GM18499 (cell line): ENCODE data around the gene MUCL1.
"Not testable (repeated sequence)": the region's sequence is repeated elsewhere in the genome, so short reads cannot be mapped to it uniquely, and the experiment has no call there.

Experiments used
- ATAC-seq: cut with Tn5 transposase; IDR thresholded peaks from one replicate; pipeline ENCODE4 v1.9.1; 2021; ENCODE audit warnings: moderate number of reproducible peaks; ENCODE audit not compliant: insufficient read depth, unreplicated experiment

MUCL1 gene, protein sequence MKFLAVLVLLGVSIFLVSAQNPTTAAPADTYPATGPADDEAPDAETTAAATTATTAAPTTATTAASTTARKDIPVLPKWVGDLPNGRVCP

DNA sequence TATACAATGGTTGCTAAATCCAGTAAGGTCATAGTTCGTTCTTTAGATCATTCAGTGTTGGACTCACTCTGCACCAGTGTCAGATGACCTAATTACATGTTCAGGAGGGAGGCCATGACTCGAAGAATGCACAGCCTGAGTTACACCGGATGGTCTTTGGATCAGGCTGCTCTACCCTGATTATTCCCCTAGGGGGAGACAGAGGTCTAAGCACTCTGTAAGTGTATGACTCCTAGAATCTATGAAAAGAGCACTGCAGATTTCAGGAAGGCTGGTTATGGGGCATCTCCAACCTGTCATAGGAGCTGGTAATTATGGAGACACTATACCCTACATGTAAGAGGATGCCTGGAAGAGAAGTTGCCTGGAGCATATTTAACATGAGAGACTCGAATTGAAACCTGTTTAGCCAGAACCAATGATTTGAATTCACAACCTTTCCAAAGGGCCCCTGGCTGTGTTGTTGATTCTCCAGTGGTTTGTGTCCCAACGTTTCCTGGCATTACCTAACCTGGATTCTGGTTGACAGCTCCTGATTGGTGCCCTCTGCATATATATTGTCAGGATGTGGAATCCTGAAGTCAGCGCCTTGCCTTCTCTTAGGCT lies at the start of gene MUCL1:
TSS of gene MUCL1 (plus strand) at position 584 of the 606 bp plus-strand sequence. CDS start 67 bp downstream, outside the sequence.
- ATAC-seq = peak; percentile 95

DNA sequence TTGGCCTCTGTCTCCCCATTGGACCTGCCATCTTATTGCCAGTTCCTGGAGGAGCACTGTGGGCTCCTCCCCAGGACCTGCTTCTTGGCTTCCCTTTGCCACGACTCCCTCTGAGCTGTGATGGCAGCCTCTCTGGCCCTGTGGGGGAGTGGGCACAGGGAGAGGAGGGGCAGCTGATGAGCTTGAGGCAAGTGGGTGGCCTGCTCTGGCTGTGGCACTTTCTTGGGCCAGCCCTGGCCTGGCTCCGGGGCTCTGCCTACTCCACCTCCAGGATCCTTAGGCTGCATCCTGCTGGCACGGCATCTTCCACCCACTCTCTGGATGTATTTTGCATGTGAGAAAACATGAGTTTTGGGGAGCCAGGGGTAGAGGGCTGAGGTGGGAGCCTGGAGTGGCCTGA lies 32.6 kb upstream of the MUCL1 start:
- no peak for ATAC-seq

DNA sequence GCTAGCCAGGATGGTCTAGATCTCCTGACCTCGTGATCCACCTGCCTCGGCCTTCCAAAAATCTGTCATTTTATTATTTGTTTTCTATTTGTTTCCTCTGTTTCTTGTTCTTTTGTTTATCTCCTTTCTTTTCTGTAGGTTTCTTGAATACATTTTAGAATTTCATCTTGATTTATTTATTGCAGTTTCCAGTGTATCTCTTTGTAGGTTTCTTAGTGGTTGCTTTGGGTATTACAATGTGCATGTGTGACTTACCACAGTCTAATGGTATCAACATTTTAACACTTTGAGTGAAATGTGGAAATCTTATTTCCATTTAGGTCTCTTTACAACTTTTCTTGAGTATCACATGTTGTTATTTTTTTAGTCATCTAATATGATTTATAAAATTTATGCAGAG lies 29.9 kb upstream of the MUCL1 start:
- ATAC-seq = no peak

DNA sequence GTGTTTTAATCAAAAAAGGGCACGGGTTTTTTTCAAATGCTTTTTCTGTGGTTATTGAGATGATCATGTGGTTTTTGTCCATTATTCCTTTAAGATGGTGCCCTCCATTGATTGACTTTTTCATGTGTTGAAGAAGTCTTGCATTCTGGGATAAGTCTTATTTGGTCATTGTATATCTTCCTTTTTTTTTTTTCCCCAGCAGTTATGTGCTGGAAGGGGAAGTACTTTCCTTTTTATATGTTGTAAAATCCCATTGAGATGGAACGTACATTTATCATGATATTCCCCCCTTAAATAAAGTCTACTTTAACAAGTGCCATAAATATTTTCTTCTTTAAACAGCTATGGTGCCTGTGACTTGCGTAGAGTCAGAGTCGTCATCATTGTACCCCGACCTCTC lies 24.8 kb upstream of the MUCL1 start:
- ATAC-seq = no peak

DNA sequence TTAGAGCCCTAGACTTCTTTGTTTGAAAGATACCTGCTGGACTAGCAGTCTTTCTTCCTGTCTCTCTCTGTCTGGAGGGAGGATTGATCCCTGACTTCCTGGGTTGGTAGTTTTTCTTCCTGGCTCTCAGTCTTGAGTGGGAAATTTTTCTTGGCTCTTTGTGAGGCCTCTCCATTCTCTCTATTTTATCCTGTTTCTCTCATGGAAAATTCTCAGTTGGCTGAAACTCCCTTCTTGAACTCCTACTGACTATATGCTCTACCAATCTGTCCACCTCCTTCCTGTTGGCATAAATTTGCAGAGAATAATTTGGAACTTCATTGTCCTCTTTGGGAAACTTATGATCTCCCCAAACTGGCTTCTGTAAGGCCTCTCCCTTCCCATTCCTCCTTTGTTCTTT lies 24.1 kb upstream of the MUCL1 start:
- no peak for ATAC-seq

DNA sequence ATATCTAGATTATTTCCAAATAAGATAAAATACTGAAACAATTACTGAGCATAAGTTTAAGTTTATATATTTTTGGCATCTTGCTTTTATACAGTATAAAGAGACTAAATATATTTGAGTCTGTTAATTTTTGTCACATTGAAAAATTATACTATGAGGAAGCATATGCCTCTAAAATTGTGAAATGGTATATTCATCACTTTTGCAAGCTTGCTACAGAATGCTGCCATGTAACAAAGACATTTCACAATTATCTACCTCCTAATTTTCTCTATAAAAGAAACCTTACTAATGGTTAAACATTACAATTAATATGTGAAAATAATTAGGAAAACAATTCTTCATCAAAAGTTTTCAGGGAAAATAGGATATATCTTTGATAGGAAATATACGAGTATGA lies 22.7 kb upstream of the MUCL1 start:
- no peak for ATAC-seq

DNA sequence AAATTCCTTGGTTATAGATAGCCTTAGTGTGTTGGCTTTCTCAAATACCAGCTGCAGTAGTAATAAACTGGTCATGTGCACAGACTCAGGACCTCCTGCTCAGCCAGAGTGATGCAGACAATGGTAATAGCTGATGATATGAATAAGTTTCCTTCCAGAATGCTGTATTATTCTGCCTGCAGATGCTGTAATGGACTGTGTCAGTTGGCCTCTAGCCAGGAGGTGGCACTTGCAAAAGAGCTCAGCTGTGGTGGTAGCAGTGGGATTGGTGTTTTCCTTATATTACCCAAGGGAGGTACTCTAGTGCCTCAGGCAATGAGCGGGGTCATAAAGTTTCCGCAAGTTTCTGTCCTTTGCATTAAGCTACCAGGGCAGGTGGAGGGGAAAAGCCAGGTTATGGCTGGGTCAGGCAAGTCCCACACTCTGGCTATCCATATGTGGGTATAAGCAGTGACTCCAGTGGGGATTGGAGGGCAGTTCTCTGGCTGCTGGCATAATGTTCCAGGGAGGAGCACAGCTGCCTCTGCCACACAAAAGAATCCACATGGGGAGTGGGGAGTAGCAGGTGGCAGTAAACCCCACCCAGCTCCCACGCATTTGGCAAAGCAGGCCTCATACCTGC lies 14.0 kb upstream of the MUCL1 start:
- ATAC-seq = no peak

DNA sequence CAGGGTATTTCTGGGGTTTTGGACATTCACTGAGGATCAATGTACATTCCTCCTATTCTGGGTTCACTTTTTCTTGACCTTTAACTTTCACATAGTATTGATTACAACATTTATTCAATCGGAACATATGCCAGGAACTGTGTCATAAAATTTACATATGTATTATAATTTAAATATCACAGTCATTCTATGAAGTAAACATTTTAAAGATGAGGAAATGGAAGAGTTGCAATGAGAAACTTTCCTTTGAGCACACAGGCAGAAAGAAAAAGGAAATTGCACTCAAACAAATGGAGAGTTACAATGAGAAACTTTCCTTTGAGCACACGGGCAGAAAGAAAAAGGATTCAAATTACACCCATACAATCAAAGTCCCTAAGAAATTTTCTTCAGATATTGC lies 3.1 kb downstream of the MUCL1 start:
- ATAC-seq = no peak

DNA sequence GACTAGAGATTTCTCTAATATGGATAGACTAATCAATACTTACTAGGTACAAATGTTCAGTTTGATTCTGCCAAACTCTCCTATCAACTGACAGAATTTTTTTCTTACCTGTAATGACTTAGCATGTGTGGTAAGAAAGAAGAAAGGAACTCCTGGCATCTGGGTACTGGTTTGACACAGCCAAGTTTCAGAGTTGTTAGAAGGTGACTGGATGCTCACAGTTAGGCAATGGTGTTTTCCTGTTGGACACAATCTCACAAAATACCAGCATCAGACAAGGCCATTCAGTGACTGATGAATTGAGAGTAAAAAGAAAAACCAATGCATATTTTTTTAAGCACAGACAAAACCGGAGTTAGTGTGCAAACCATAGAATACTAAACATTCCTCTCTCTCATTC lies 4.2 kb downstream of the MUCL1 start:
- ATAC-seq = no peak

DNA sequence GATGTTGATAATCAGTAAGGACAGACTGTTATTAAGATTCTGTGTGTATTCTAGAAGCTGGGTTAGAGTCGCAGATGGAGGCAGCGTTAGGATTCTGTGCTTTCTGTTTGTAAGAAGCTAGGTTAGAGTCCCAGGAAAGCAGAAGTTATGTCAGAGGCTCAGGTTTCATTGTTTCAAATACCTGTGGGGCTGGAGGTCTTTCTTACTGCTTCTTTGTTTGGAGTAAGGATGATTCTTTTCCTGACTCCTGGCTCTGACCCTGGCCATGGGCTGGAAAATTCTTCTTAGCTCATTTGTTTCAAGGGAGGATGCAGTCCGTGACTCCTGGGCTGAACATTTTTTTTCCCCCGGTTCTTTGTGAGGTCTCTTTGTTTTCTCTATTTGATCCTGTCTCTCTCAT lies 5.2 kb downstream of the MUCL1 start:
- no peak for ATAC-seq

DNA sequence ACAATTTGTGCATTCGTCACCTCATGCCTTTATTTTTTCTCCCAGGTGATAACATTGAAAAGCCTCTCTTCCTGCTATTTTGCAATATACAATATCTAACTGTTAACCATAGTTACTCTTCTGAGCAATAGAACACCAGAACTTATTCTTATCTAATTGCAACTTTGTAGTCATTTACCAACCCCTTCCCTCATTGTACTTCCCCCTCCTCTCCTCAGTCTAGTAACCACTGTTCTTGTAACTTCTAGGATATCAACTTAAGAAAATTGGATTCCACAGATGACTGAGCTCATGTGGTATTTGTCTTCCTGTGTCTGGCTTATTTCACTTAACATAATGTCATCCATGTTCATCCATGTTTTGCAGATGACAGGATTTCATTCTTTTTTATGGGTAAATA lies 7.6 kb downstream of the MUCL1 start:
- no peak for ATAC-seq

DNA sequence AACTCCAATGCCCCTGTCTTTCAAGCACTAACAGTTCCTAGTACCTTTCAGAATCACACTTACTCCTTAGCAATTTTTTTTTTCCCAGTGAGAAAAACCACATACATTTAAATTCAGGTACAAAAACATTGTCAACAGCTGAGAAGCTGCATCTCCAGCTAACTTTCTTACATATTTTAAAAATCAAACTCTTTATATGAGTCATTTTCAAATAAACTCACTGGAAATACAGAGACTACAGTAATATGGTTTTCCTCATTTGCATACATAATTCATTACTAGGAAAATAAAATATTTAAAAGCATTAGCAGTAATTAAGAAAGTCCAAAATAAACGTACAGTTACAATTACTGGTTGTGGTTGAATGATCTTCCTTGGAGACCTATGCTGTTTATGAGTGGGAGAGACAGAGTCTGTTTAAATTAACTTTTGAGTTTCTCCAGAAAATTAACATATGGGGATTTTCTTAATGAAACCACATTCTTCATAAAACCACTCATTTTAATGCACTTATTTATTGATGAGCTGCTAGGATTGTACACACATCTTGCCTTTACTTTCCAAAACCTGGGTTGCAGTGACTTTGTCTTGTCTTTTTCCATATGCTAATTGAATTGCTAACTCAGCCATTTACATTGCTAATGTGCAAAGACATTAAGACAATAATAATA lies 9.8 kb downstream of the MUCL1 start:
- ATAC-seq = no peak

DNA sequence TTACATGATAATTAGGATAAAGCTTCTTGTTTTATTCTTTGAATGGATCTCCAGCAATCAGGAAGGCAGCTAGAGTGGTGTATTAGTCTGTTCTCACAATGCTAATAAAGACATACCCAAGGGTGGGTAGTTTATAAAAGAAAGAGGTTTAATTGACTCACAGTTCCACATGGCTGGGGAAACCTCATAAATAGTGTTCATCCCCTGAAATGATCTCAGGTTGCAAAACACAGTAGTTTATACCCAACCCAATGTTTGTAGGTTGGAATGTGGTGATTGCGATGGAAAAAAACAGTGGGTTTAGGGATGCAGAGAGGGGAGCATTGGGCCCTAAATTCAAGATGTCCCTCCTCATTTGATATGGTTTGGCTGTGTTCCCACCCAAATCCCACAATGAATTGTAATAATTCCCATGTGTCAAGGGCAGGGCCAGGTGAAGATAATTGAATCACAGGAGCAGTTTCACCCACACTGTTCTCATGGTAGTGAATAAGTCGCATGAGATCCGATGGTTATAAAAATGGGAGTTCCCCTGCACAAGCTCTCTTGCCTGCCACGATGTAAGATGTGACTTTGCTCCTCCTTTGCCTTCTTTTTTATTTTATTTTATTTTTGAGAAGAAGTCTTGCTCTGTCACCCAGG lies 11.5 kb downstream of the MUCL1 start:
- no peak for ATAC-seq

DNA sequence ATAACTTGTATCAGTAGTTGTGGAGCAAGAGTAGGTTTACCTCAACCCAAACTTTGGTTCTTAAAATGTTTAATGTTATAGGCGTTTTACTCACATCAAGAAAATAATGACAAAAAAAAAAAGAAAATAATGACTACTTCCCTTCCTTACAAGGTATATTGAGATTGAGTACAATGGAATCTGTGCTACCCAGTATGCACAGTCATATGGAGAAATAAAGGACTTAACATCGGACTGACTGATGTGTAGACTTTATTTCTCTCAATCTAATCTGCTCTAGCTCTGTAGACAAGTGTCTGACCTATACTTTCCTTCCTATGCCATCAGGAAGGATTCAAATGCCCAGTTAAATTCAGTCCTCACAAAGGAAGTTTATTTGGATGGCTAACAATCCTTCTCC lies 14.4 kb downstream of the MUCL1 start:
- no peak for ATAC-seq

DNA sequence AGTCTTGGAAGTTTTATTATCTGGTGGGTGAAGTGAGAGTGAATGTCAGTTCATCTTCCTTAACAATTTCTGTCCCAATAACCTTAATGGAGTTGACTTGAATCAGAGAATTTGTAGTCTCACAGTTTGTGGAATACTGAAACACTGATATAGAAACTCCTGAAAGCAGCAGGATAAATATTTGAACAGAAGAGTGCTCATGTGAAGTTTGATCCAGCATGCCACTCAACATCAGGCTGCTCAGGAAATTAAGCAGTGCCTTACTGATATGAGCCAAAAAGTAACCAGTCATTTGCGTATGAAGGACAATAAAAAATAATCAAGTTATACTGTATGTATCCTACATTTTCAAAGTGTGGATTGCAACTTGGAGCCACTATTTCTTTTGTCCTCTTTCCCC lies 15.7 kb downstream of the MUCL1 start:
- ATAC-seq = no peak

DNA sequence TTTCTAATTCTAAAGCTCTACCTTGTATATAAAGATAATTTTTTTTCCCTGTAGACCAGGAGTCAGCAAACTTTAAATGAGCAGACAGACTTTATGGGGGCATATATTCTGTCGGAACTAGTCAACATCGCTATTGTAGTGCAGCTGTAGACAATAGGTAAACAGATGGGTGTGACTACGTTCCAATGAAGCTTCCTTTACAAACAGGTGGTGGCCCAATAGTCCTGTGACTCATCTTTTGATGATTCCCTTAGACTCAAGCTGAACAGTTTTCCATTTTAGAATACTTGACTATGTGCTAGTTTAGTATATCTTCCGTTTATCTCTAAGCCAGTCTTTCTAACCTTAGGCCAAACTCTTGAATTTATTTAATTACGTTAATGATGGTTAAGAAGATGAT lies 16.3 kb downstream of the MUCL1 start:
- ATAC-seq = no peak

DNA sequence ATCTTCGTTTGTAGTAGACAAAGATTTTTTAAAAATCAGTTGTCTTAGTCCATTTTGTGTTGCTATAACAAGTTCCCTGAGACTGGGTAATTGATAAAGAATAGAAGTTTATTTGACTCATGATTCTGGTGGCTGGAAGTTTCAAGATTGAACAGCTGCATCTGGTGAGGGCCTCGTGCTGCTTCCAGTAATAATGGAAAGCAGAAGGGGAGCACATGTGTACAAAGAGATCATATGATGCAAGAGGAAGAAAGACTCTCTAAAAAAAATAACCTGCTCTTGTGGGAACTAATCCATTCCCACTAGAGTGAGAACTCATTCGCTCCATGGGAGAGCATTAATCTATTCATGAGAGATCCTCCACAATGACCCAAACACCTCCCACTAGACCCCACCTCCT lies 24.8 kb downstream of the MUCL1 start:
- ATAC-seq = no peak

DNA sequence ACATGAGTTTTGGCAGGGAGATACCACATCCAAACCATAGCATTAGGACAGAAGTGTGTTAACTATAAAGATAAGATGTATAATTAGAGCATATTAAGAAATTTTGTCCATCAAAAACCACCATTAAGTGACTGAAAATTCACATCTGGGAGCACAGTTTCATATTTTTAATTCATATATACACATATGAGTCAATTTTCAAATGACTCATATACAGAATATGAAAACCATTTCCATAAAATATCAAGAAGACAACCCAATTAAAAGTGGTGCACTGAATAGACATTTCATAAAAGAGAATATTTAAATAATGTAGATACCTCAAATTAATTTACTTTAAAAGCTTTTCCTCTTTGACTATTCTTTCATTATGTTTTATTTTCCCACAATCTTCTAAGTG lies 25.3 kb downstream of the MUCL1 start:
- no peak for ATAC-seq

DNA sequence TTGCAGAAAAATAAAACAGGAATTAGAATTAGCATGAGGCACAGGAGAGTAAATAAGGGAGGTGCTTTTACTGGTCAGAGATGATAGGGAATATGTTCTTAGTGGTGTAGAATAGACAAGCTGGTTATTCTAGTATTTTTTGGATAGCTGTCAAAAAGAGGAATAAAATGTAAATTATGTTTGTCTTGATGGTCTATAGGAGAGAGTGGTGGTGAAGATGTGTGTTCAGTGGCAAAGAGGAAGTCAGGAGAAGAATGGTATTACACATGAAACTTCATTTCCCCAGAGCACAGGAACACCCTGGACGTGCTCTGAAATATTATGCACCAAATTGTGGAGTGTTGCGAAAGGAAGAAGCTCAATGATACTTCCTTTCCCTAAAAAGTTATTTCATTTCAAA lies 27.8 kb downstream of the MUCL1 start:
- ATAC-seq = no peak

DNA sequence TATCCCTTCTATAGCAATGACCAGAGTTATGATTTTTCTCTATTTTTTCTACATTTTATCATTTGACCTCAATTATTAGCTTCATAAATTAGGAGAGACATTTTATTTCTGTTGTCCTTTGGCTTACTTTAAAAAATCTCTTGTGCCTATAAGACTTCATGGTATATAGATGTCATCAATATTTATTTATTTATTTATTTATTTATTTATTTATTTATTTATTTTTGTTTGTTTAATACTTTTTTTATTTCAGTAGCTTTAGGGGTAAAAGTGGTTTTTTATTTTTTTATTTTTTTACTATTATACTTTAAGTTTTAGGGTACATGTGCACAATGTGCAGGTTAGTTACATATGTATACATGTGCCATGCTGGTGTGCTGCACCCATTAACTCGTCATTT lies 28.3 kb downstream of the MUCL1 start:
- ATAC-seq = not testable (repeated sequence)

DNA sequence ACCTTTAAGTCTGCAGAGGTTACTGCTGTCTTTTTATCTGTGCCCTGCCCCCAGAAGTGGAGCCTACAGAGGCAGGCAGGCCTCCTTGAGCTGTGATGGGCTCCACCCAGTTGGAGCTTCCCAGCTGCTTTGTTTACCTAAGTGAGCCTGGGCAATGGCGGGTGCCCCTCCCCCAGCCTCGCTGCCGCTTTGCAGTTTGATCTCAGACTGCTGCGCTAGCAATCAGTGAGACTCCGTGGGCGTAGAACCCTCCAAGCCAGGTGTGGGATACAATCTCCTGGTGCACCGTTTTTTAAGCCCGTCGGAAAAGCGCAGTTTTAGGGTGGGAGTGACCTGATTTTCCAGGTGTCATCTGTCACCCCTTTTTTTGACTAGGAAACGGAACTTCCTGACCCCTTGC lies 34.1 kb downstream of the MUCL1 start:
- not testable (repeated sequence) for ATAC-seq
